Thyroid gland (tissue), 4 donors: ENCODE measurements around the gene TLR10.

Experiments
- CTCF ChIP-seq, 6 experiments: fragments of 200-600 bp in 3 of 6; fragments of 450-650 bp in 3 of 6; sonication (generic) in 3 of 6; IDR thresholded peaks; one replicate each; pipeline ENCODE4 v1.5.1; 2016 to 2019; ENCODE audit warnings: antibody characterized with exemption in 6 of 6, mild to moderate bottlenecking in 2 of 6, inconsistent platforms in 1 of 6, moderate library complexity in 1 of 6
- POLR2A ChIP-seq, 2 donors: fragments of 450-650 bp; IDR thresholded peaks; one replicate each; pipeline ENCODE4 v1.6.1; 2017; ENCODE audit warnings: antibody characterized with exemption in 2 of 2, mild to moderate bottlenecking in 2 of 2, moderate library complexity in 1 of 2

- no peak for TF ChIP-seq CTCF (IDR thresholded peaks at IDR 0.05)
- TF ChIP-seq POLR2A (IDR thresholded peaks at IDR 0.05), result no peak
Observed at GRCh38 chr4:38724475-38724808, 58.3 kb downstream of the TLR10 start.
